ENCODE data around the gene TOP3A.

Gene TOP3A

GRCh38 chr17:18257268-18257981 is 57.4 kb downstream of the TOP3A start:
- DNase-seq (ENCODE audit: insufficient read length, low spot score) = no peak
- no peak for TF ChIP-seq CTCF (IDR thresholded peaks at IDR 0.05; ENCODE audit: insufficient read depth, missing control alignments)
- FAIRE-seq = no peak

GRCh38 chr17:18256776-18257175 is 58.0 kb downstream of the TOP3A start:
- FAIRE-seq (no peak), DNase-seq (ENCODE audit: insufficient read length, low spot score) (no peak)
- TF ChIP-seq CTCF (IDR thresholded peaks at IDR 0.05; ENCODE audit: insufficient read depth, missing control alignments) = no peak

- DNase-seq (ENCODE audit: insufficient read length, low spot score) (no peak), FAIRE-seq (no peak)
- no peak for TF ChIP-seq CTCF (IDR thresholded peaks at IDR 0.05; ENCODE audit: insufficient read depth, missing control alignments)
Measured at GRCh38 chr17:18256351-18256750, 58.4 kb downstream of the TOP3A start.

- TF ChIP-seq CTCF (IDR thresholded peaks at IDR 0.05; ENCODE audit: insufficient read depth, missing control alignments) = no peak
- FAIRE-seq (no peak), DNase-seq (ENCODE audit: insufficient read length, low spot score) (no peak)
Measured at GRCh38 chr17:18254888-18255649, 59.7 kb downstream of the TOP3A start.

- DNase-seq (ENCODE audit: insufficient read length, low spot score) = no peak
- FAIRE-seq = no peak
- TF ChIP-seq CTCF (IDR thresholded peaks at IDR 0.05; ENCODE audit: insufficient read depth, missing control alignments) = no peak
Measured at GRCh38 chr17:18253947-18254821, 60.6 kb downstream of the TOP3A start.

- TF ChIP-seq CTCF (IDR thresholded peaks at IDR 0.05; ENCODE audit: insufficient read depth, missing control alignments) = no peak
- DNase-seq (ENCODE audit: insufficient read length, low spot score) (no peak), FAIRE-seq (no peak)
Measured at GRCh38 chr17:18253187-18253884, 61.5 kb downstream of the TOP3A start.
